ENCODE measurements around the gene WDR73.

DNA sequence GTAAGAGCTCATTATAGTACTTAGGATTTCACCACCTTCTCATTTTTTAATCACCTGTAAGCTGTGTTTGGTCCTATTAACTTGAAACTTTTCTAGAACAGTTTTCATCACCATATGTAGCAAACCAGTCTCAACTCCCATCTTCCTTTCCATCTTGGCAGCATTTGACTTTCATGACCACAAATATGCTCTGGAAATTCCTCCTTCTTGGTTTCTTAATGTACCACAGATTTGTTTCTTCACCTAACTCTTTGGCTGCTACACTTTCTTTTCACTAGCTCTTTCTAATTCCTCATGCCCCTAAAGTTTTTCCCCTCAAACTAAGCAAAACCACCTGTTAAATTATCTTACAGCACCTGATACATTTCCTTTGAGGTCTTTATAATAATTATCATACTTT, 17.1 kb upstream of the WDR73 start:
- TF ChIP-seq, protein P1, sequence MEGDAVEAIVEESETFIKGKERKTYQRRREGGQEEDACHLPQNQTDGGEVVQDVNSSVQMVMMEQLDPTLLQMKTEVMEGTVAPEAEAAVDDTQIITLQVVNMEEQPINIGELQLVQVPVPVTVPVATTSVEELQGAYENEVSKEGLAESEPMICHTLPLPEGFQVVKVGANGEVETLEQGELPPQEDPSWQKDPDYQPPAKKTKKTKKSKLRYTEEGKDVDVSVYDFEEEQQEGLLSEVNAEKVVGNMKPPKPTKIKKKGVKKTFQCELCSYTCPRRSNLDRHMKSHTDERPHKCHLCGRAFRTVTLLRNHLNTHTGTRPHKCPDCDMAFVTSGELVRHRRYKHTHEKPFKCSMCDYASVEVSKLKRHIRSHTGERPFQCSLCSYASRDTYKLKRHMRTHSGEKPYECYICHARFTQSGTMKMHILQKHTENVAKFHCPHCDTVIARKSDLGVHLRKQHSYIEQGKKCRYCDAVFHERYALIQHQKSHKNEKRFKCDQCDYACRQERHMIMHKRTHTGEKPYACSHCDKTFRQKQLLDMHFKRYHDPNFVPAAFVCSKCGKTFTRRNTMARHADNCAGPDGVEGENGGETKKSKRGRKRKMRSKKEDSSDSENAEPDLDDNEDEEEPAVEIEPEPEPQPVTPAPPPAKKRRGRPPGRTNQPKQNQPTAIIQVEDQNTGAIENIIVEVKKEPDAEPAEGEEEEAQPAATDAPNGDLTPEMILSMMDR (IDR thresholded peaks at IDR 0.05), result no peak
- TF ChIP-seq POLR2AphosphoS5 (IDR thresholded peaks at IDR 0.05) (no peak), POLR2A (IDR thresholded peaks at IDR 0.05) (no peak)

All from upper lobe of left lung (tissue), 4 donors.